Measurements from ENCODE around the gene FBXL2.

FBXL2 gene

DNA sequence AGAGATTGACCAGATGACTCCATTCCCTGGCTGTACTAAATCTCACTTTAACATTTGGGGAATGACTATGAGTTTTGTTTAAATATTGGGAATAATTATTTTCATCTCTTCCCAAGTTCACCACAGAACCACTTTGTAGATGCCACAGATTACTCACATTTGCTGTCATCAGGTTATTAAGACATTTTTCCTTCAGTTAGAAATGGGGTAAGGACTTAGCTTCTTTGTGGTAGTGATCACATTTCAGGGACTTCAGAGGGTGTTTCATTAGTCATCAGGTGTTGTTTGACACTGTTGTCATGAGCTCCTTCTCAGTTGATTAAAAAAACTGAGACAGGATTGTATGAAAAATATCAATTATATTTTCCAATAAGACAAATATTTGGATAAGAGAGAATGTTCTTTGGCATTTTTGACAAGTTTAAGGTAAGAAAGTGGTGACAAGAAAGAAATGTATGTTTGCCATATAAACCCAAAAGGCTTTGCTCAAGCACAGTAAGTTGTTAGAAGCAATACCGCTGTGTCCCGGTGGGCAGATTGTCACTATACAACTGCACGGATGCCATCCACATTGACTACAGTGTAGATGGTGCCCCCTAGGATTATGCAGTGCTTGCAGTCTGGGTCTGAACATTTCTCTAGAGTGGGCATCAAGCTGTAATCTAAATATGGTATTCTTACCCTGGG, 22.3 kb downstream of the FBXL2 start:
- TF ChIP-seq EP300 (IDR thresholded peaks at IDR 0.05; ENCODE audit: borderline replicate concordance) = peak; percentile 22; the same call in 1 of the 2 replicates
- TF ChIP-seq YY1 (IDR thresholded peaks at IDR 0.05; ENCODE audit: low read depth) = no peak

DNA sequence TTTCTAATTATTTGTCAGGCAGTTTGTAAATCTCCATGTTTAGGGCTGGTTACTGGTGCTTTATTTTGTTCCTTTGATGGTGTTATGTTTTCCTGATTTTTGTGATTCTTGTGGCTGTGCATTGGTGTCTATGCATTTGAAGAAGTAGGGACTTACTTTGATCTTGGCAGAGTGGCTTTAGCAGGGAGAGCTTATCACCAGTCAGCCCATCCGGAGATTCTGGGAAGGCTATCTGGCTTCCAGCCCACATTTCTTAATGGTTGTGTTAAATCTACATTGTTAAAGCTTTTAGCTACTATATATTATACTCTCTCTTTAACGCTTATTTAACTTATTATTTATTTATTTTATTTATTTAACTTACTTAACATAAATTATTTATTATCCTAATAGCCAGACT, 35.1 kb downstream of the FBXL2 start:
- TF ChIP-seq NFIC (IDR thresholded peaks at IDR 0.05) (no peak), CEBPB (IDR thresholded peaks at IDR 0.05) (no peak)

DNA sequence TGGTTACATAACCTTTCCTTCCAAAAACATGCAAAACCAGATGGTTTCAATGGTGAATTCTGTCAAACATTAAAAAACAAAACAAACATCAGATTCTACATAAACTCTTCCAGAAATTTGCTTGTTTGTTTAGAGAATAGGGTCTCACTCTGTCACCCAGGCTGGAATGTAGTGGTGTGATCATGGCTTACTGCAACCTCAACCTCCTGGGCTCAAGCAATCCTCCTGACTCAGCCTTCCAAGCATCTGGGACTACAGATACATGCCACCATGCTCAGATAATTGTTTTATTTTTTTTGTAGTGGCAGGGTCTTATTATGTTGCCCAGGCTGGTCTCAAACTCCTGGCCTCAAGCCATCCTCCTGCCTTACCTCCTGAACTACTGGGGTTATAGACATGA, 36.1 kb downstream of the FBXL2 start:
- no peak for TF ChIP-seq RAD21 (IDR thresholded peaks at IDR 0.05; ENCODE audit: low read depth)
- TF ChIP-seq, protein P1, sequence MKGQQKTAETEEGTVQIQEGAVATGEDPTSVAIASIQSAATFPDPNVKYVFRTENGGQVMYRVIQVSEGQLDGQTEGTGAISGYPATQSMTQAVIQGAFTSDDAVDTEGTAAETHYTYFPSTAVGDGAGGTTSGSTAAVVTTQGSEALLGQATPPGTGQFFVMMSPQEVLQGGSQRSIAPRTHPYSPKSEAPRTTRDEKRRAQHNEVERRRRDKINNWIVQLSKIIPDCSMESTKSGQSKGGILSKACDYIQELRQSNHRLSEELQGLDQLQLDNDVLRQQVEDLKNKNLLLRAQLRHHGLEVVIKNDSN (IDR thresholded peaks at IDR 0.05) = no peak
- TF ChIP-seq TEAD4 (IDR thresholded peaks at IDR 0.05) = no peak
- TF ChIP-seq FOXM1 (IDR thresholded peaks at IDR 0.05; ENCODE audit: borderline replicate concordance, low read depth) = no peak
- no peak for TF ChIP-seq TAF1 (IDR thresholded peaks at IDR 0.05; ENCODE audit: low read depth)
- TF ChIP-seq CEBPB (IDR thresholded peaks at IDR 0.05) = no peak
- TF ChIP-seq CREB1 (IDR thresholded peaks at IDR 0.05; ENCODE audit: low read depth) = no peak

DNA sequence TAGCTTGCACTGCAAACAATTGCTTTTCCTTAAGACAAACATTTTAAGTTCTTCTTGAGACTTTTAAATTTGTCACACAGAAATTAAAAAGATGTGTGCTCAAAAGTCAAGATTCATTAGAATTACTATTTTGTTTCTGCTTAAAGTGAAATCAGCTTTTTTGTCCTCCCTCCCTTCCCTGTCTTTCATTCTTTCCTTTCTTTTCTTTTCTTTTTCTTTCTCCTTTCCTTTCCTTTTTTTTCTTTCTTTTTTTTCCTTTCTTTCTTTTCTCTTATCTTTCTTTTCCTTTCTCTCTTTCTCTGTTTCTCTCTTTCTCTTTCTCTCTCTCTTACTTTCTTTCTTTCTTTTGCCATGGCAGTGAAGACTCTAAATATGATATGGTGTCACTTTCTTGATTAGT, 37.8 kb downstream of the FBXL2 start:
- no peak for TF ChIP-seq YY1 (IDR thresholded peaks at IDR 0.05; ENCODE audit: low read depth)
- no peak for TF ChIP-seq TEAD4 (IDR thresholded peaks at IDR 0.05)

DNA sequence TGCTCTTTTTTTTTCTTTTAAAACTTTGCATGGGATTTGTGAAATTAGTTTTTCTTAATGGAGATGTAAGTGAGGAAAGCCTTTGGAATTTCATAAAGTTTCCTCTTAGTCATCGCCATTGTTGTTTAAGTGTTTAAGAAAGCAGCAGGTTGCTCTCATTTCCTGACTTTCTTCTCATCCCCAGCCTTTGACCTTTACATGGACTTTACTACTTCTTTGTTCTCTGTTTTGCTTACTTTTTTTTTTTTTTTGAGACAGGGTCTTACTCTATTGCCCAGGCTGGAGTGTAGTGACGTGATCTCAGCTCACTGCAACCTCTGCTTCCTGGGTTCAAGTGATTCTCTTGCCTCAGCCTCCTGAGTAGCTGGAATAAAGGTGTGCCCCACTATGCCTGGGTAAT, 38.6 kb downstream of the FBXL2 start:
- TF ChIP-seq CREB1 (IDR thresholded peaks at IDR 0.05; ENCODE audit: low read depth) = no peak
- 0 out of 2 replicates have a peak, but pooled peaks have one; percentile 9 for TF ChIP-seq TEAD4 (IDR thresholded peaks at IDR 0.05)

DNA sequence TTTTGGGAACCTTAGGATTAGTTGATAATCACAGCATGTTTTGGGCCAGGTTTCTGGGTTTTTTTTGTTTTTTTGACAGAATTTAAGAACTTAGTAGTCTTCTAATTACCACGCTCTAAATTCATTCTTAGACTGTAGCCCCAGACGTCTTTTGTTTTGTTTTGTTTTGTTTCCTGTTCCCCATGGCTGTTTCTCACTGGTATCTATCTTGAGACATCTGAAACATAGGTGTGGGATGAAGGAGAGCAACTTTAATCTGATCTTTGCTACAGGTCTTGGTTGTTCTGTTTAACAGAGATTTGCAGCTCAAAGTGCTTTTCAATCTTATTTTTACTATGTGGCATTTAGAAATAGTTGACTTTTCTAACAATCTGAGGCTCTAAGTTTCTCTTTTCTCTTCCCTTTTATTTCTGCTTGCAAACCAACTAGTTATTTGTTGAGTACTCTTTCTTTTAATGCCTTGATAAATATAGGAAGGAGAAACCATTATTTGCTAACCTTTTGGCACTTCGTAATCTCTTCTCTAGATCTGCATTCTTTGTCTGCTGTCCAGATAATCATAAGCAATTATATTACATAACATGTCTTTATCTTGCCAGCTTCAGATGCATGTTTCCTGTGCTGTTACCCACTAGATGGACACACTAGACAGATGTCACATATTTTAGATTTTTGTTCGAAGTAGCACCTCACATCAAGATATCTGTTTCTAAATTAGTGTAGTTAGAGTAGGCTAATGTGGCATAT, 40.9 kb downstream of the FBXL2 start:
- no peak for TF ChIP-seq EP300 (IDR thresholded peaks at IDR 0.05; ENCODE audit: borderline replicate concordance)
- no peak for TF ChIP-seq EGR1 (IDR thresholded peaks at IDR 0.05)
- TF ChIP-seq CREB1 (IDR thresholded peaks at IDR 0.05; ENCODE audit: low read depth) = no peak
- TF ChIP-seq ZBTB7A (IDR thresholded peaks at IDR 0.05; ENCODE audit: low read depth) = no peak
- no peak for TF ChIP-seq CEBPB (IDR thresholded peaks at IDR 0.05)
- TF ChIP-seq, protein P2, sequence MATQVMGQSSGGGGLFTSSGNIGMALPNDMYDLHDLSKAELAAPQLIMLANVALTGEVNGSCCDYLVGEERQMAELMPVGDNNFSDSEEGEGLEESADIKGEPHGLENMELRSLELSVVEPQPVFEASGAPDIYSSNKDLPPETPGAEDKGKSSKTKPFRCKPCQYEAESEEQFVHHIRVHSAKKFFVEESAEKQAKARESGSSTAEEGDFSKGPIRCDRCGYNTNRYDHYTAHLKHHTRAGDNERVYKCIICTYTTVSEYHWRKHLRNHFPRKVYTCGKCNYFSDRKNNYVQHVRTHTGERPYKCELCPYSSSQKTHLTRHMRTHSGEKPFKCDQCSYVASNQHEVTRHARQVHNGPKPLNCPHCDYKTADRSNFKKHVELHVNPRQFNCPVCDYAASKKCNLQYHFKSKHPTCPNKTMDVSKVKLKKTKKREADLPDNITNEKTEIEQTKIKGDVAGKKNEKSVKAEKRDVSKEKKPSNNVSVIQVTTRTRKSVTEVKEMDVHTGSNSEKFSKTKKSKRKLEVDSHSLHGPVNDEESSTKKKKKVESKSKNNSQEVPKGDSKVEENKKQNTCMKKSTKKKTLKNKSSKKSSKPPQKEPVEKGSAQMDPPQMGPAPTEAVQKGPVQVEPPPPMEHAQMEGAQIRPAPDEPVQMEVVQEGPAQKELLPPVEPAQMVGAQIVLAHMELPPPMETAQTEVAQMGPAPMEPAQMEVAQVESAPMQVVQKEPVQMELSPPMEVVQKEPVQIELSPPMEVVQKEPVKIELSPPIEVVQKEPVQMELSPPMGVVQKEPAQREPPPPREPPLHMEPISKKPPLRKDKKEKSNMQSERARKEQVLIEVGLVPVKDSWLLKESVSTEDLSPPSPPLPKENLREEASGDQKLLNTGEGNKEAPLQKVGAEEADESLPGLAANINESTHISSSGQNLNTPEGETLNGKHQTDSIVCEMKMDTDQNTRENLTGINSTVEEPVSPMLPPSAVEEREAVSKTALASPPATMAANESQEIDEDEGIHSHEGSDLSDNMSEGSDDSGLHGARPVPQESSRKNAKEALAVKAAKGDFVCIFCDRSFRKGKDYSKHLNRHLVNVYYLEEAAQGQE (IDR thresholded peaks at IDR 0.05; ENCODE audit: low read depth) = no peak
- no peak for TF ChIP-seq TCF12 (IDR thresholded peaks at IDR 0.05; ENCODE audit: low read depth)
- TF ChIP-seq YY1 (IDR thresholded peaks at IDR 0.05; ENCODE audit: low read depth) = no peak
- TF ChIP-seq, protein P3, sequence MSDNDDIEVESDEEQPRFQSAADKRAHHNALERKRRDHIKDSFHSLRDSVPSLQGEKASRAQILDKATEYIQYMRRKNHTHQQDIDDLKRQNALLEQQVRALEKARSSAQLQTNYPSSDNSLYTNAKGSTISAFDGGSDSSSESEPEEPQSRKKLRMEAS (IDR thresholded peaks at IDR 0.05) = no peak
- no peak for TF ChIP-seq FOXM1 (IDR thresholded peaks at IDR 0.05; ENCODE audit: borderline replicate concordance, low read depth)

DNA sequence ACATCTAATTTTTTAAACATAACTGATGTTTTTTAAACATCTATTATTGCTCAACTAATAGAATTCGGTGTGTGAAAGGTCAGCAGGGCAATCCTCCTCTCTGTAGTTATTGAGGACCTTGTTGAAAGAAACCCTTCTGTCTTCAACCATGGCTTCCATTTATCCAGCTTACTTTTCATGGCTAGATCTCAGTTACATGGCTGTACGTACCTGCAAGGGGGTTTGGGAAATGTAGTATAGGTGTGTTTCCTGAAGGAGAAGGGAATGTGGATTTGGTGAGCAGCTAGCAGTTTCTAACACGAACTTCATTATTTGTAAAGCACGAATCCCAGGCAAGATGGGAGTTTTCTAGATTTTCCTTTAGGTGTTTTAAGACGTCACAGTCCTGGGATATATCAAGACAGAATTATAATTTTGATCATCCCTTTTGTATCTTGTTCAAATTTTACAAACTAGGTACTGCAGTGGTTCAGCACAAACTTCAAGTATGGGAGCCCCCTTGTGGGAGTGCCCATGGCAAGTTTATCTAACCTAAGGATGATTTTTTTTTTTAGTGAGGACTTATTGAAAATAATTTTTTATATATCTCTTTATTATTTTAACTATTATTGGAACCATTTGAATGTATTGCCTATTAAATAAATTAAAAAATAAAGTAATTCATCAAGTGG, 41.6 kb downstream of the FBXL2 start:
- TF ChIP-seq, protein P3 (IDR thresholded peaks at IDR 0.05) = no peak
- TF ChIP-seq FOXM1 (IDR thresholded peaks at IDR 0.05; ENCODE audit: borderline replicate concordance, low read depth) (no peak), CEBPB (IDR thresholded peaks at IDR 0.05) (no peak), TCF12 (IDR thresholded peaks at IDR 0.05; ENCODE audit: low read depth) (no peak), YY1 (IDR thresholded peaks at IDR 0.05; ENCODE audit: low read depth) (no peak), ZBTB7A (IDR thresholded peaks at IDR 0.05; ENCODE audit: low read depth) (no peak), CREB1 (IDR thresholded peaks at IDR 0.05; ENCODE audit: low read depth) (no peak), TEAD4 (IDR thresholded peaks at IDR 0.05) (no peak), NFIC (IDR thresholded peaks at IDR 0.05) (no peak)
- TF ChIP-seq, protein P2 (IDR thresholded peaks at IDR 0.05; ENCODE audit: low read depth) = no peak
- TF ChIP-seq, protein P1 (IDR thresholded peaks at IDR 0.05) = no peak
